Motor neuron (in vitro differentiated cells): ENCODE measurements around the gene SPARC. TPM values are rescaled to one million over a fixed set of nuclear protein-coding genes. Genes with fewer than 3 reads are reported as not detected.

Experiments used
- ATAC-seq, 8 experiments: fragments of 200-7000 bp; cut with Tn5 transposase; replicated peaks in 6 of 8; 2 replicates each; pipeline ENCODE4 v1.8.0; 2021; ENCODE audit warnings: mild to moderate bottlenecking in 8 of 8, moderate library complexity in 8 of 8
- H3K27ac ChIP-seq, 2 donors: fragments of 250-450 bp; sonication (Bioruptor Pico); 2 replicates each; pipeline ENCODE4 v1.9.0; 2021; ENCODE audit warnings: antibody characterized with exemption in 2 of 2, mild to moderate bottlenecking in 2 of 2, moderate library complexity in 1 of 2
- H3K4me1 ChIP-seq, 2 donors: fragments of 250-450 bp; sonication (Bioruptor Pico); replicated peaks in 1 of 2; 2 replicates each; pipeline ENCODE4 v1.6.1; 2021; ENCODE audit warnings: antibody characterized with exemption in 2 of 2, mild to moderate bottlenecking in 2 of 2, moderate library complexity in 1 of 2
- H3K4me3 ChIP-seq, 5 donors: fragments of 250-450 bp; sonication (Bioruptor Pico); 2 replicates each; pipeline ENCODE4 v1.9.0; 2021; ENCODE audit warnings: antibody characterized with exemption in 5 of 5, mild to moderate bottlenecking in 5 of 5, moderate library complexity in 4 of 5
- WGBS, 10 experiments: fragments of 450-650 bp; shearing (Covaris generic); methylation state at CpG; one replicate each; pipeline ENCODE4 v1.0.0; 2022; 5-methylcytosine and 5-hydroxymethylcytosine counted together
- in situ Hi-C, 9 experiments: fragments of 400-800 bp; cut with MboI; loops; one replicate each; pipeline ENCODE4 v1.15.0; 2021; ENCODE audit warnings: low sequenced_read_pairs in 9 of 9, low pct_unique_long_range_greater_than_20kb in 2 of 9; ENCODE audit not compliant: unreplicated experiment in 9 of 9
- total RNA-seq, 8 experiments: library from RNA; unstranded; fragments of 300-600 nt; gene quantifications; 2 replicates each; pipeline versions ENCODE4 v1.2.3 to v1.2.4, GENCODE V29; 2022

SPARC gene
- total RNA-seq, 8 experiments from 2014 or later, result 30.2 to 3,358 (median 206) TPM

GRCh38 chr5:151620461-151620840, 66.3 kb downstream of the SPARC start:
- Histone ChIP-seq H3K4me1 (no peaks in the 10 kb centered on the region), H3K4me3 (no peak overlapping the region), H3K27ac (no peak overlapping the region)
- in situ Hi-C loops, result no loop called here
- WGBS, 10 experiments, result 12 to 88% (median 59%) methylated on average over 1 to 5 of the region's 6 CpGs; no CpG with 5 or more reads in 4 of the 10 experiments
- peak in 3 of 8 experiments; percentile 50 to 69 (median 67) for ATAC-seq

GRCh38 chr5:151619812-151620460, 66.8 kb downstream of the SPARC start:
- in situ Hi-C loops, result no loop called here
- Histone ChIP-seq H3K4me1 (no peaks in the 10 kb centered on the region), H3K4me3 (no peak overlapping the region), H3K27ac (no peak overlapping the region)
- ATAC-seq, result peak in 3 of 8 experiments; percentile 38 to 65 (median 61)
- 6 to 71% (median 38%) methylated on average over 1 to 3 of the region's 6 CpGs; no CpG with 5 or more reads in 3 of the 10 experiments for WGBS, 10 experiments

- Histone ChIP-seq H3K4me1 (no peaks in the 10 kb centered on the region), H3K4me3 (no peak overlapping the region), H3K27ac (no peak overlapping the region)
- ATAC-seq, result no peak
- in situ Hi-C loops, result no loop called here
- WGBS, 10 experiments, result 0 to 65% (median 44%) methylated on average over 1 to 2 of the region's 2 CpGs; no CpG with 5 or more reads in 3 of the 10 experiments
Measured at GRCh38 chr5:151618907-151619306, 67.8 kb downstream of the SPARC start.

- H3K4me3 ChIP-seq, result no peak overlapping the region
- ATAC-seq, result no peak
- no peaks in the 10 kb centered on the region for H3K4me1 ChIP-seq
- 25 to 88% (median 61%) methylated on average over 2 to 3 of the region's 3 CpGs; no CpG with 5 or more reads in 2 of the 10 experiments for WGBS, 10 experiments
- in situ Hi-C loops, result no loop called here
- H3K27ac ChIP-seq, result no peak overlapping the region
Measured at GRCh38 chr5:151617841-151618710, 68.6 kb downstream of the SPARC start.

GRCh38 chr5:151617383-151617840, 69.3 kb downstream of the SPARC start:
- ATAC-seq, result no peak
- in situ Hi-C loops, result no loop called here
- no peaks in the 10 kb centered on the region for H3K4me1 ChIP-seq
- no peak overlapping the region for H3K27ac ChIP-seq
- H3K4me3 ChIP-seq, result no peak overlapping the region
- 40 to 82% (median 71%) methylated on average over 1 to 6 of the region's 6 CpGs for WGBS, 10 experiments

- in situ Hi-C loops, result no loop called here
- Histone ChIP-seq H3K27ac (no peak overlapping the region), H3K4me3 (no peak overlapping the region), H3K4me1 (no peaks in the 10 kb centered on the region)
- 13 to 56% (median 15%) methylated on average over 2 to 3 of the region's 4 CpGs; no CpG with 5 or more reads in 7 of the 10 experiments for WGBS, 10 experiments
- peak in 3 of 8 experiments; percentile 26 to 36 (median 32) for ATAC-seq
Measured at GRCh38 chr5:151615431-151615830, 71.3 kb downstream of the SPARC start.

GRCh38 chr5:151614565-151614964, 72.2 kb downstream of the SPARC start:
- in situ Hi-C loops, result no loop called here
- Histone ChIP-seq H3K4me1 (no peaks in the 10 kb centered on the region), H3K4me3 (no peak overlapping the region), H3K27ac (no peak overlapping the region)
- 24 to 100% (median 61%) methylated on average over 1 to 6 of the region's 7 CpGs; no CpG with 5 or more reads in 4 of the 10 experiments for WGBS, 10 experiments
- ATAC-seq, result no peak

GRCh38 chr5:151612689-151613427, 73.9 kb downstream of the SPARC start:
- WGBS, 10 experiments, result 33 to 100% (median 78%) methylated on average over 2 to 7 of the region's 8 CpGs; no CpG with 5 or more reads in 4 of the 10 experiments
- peak in 1 of 8 experiments; percentile 57 for ATAC-seq
- no peaks in the 10 kb centered on the region for H3K4me1 ChIP-seq
- H3K27ac ChIP-seq, result no peak overlapping the region
- in situ Hi-C loops, result no loop called here
- H3K4me3 ChIP-seq, result no peak overlapping the region

- in situ Hi-C loops, result no loop called here
- no peaks in the 10 kb centered on the region for H3K4me1 ChIP-seq
- no peak overlapping the region for H3K27ac ChIP-seq
- no peak for ATAC-seq
- H3K4me3 ChIP-seq, result no peak overlapping the region
- WGBS, 10 experiments, result 80 to 100% (median 88%) methylated on average over 1 to 7 of the region's 8 CpGs; no CpG with 5 or more reads in 4 of the 10 experiments
Measured at GRCh38 chr5:151611127-151611775, 75.5 kb downstream of the SPARC start.

Other genes starting within 250 kb of the SPARC start
- gene SLC36A1, start 239.3 kb downstream of the SPARC start, total RNA-seq, result 10 to 100 TPM in 1 of 8 experiments, 1 to 10 TPM in 7; 2.2 to 11.8 (median 6.2) TPM
- gene FAT2, start 95.6 kb downstream of the SPARC start, total RNA-seq, result under 1 TPM; 0.10 to 0.43 (median 0.27) TPM
- gene ATOX1, start 71.7 kb upstream of the SPARC start, total RNA-seq, result 100 to 1,000 TPM; 112 to 346 (median 130) TPM
- 100 to 1,000 TPM in 4 of 8 experiments, 10 to 100 TPM in 4; 54.3 to 186 (median 112) TPM for gene G3BP1, start 85.0 kb upstream of the SPARC start, total RNA-seq
- gene GLRA1, start 237.9 kb upstream of the SPARC start, total RNA-seq, result 1 to 10 TPM in 5 of 8 experiments, under 1 TPM in 2, not detected in 1; 0.40 to 9.8 (median 4.9) TPM